Tibial nerve (tissue), 4 donors: ENCODE data around the gene MXD3. TPM values are rescaled to one million over a fixed set of nuclear protein-coding genes. Genes with fewer than 3 reads are reported as not detected.
A peak's percentile ranks its signal among the peaks of the same experiment; 100 is the strongest.

Experiments used
- DNase-seq, 2 donors: peaks; one replicate each; pipeline ENCODE4 v3.0.0-alpha.2; 2019; ENCODE audit warnings: low spot score in 2 of 2
- H3K27ac ChIP-seq, 4 donors: fragments of 200-600 bp; sonication (generic) in 3 of 4; one replicate each; pipeline ENCODE4 v1.5.1; 2017 to 2019; ENCODE audit warnings: mild to moderate bottlenecking in 1 of 4
- H3K27me3 ChIP-seq, 2 donors: fragments of 200-600 bp; sonication (generic) in 1 of 2; one replicate each; pipeline versions ENCODE4 v1.5.1 to v1.6.0; 2017 to 2019
- H3K36me3 ChIP-seq, 3 donors: fragments of 200-600 bp; sonication (generic); one replicate each; pipeline ENCODE4 v1.5.1; 2018 to 2019
- H3K4me1 ChIP-seq, 4 donors: fragments of 200-600 bp; sonication (generic) in 3 of 4; one replicate each; pipeline ENCODE4 v1.5.1; 2017 to 2019
- H3K4me3 ChIP-seq, 4 donors: fragments of 200-600 bp; sonication (generic) in 3 of 4; one replicate each; pipeline ENCODE4 v1.5.1; 2017 to 2019; ENCODE audit warnings: mild to moderate bottlenecking in 1 of 4, moderate library complexity in 1 of 4
- H3K9me3 ChIP-seq, 4 donors: fragments of 200-600 bp; sonication (generic) in 3 of 4; one replicate each; pipeline ENCODE4 v1.5.1; 2017 to 2019
- EP300 ChIP-seq, 2 donors: sonication (generic); formaldehyde crosslinking; IDR thresholded peaks; one replicate each; pipeline ENCODE4 v1.6.1; 2017; ENCODE audit warnings: antibody characterized with exemption in 2 of 2, mild to moderate bottlenecking in 1 of 2
- POLR2A ChIP-seq, 2 donors: fragments of 450-650 bp; IDR thresholded peaks; one replicate each; pipeline ENCODE4 v1.6.1; 2017; ENCODE audit warnings: antibody characterized with exemption in 2 of 2, mild to moderate bottlenecking in 2 of 2, moderate library complexity in 2 of 2
- WGBS, 2 donors: methylation state at CpG; one replicate each; pipeline ENCODE4 v1.1.5; 2018; 5-methylcytosine and 5-hydroxymethylcytosine counted together
- total RNA-seq, 4 donors: library from RNA; depleted of rRNA; stranded (reverse); fragments of >200 nt; gene quantifications; one replicate each; pipeline ENCODE4 v1.1.0, GENCODE V29; 2016
- TF ChIP-seq, protein P1 (sequence below), 5 experiments: fragments of 200-600 bp in 3 of 5; fragments of 450-650 bp in 2 of 5; sonication (generic) in 3 of 5; IDR thresholded peaks; one replicate each; pipeline ENCODE4 v1.5.1; 2016 to 2019; ENCODE audit warnings: antibody characterized with exemption in 5 of 5, mild to moderate bottlenecking in 3 of 5, moderate library complexity in 2 of 5

MXD3 gene
- total RNA-seq, 4 donors from 2014 or later, result 5.2 to 33.9 (median 14.7) TPM

DNA sequence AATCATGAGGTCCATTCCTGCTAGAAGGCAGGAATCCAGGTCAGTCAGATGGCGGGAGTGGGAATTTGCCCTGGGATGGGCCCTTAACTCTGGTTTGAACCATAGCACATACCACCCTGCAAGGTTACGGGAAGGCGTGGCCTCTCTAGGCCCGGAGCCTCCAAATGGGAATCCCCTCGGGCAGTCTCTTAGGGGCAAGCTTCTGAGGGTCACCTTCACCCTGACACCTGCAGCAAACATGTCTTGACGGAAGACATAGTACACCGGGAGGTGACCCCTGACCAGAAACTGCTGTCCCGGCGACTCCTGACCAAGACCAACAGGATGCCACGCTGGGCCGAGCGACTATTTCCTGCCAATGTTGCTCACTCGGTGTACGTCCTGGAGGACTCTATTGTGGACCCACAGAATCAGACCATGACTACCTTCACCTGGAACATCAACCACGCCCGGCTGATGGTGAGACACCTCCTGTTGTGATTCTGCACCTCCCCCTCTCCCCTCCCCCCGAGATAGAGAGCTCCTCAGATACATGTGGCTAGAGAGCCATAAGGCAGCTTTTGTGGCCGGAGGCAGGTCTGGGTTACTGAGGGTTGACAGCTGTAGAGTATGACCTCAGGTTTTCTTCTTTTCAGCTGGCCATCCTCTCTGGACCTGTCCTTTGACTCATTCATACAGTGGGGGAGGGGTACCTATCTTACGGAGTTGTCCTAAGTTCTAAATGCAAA is 7.1 kb downstream of the MXD3 start:
- 32 to 40% methylated on average over 17 to 19 of the region's 19 CpGs for WGBS, 2 donors
- H3K4me1 ChIP-seq, result peaks cover 0 to 62% (median 41%) of the 10 kb centered on the region in 4 donors
- TF ChIP-seq, protein P1, sequence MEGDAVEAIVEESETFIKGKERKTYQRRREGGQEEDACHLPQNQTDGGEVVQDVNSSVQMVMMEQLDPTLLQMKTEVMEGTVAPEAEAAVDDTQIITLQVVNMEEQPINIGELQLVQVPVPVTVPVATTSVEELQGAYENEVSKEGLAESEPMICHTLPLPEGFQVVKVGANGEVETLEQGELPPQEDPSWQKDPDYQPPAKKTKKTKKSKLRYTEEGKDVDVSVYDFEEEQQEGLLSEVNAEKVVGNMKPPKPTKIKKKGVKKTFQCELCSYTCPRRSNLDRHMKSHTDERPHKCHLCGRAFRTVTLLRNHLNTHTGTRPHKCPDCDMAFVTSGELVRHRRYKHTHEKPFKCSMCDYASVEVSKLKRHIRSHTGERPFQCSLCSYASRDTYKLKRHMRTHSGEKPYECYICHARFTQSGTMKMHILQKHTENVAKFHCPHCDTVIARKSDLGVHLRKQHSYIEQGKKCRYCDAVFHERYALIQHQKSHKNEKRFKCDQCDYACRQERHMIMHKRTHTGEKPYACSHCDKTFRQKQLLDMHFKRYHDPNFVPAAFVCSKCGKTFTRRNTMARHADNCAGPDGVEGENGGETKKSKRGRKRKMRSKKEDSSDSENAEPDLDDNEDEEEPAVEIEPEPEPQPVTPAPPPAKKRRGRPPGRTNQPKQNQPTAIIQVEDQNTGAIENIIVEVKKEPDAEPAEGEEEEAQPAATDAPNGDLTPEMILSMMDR (IDR thresholded peaks at IDR 0.05), result no peak
- no peak for TF ChIP-seq EP300 (IDR thresholded peaks at IDR 0.05)
- no peak for TF ChIP-seq POLR2A (IDR thresholded peaks at IDR 0.05)
- DNase-seq, result no peak
- no peaks in the 10 kb centered on the region for H3K9me3 ChIP-seq
- peak overlapping the region; percentile 56 to 94 (median 74) for H3K4me3 ChIP-seq
- no peaks in the 10 kb centered on the region for H3K27me3 ChIP-seq
- H3K27ac ChIP-seq, result peak overlapping the region in 2 of 4 donors; percentile 87 to 89
- H3K36me3 ChIP-seq, result peaks cover 0 to 45% (median 0%) of the 10 kb centered on the region in 3 donors

DNA sequence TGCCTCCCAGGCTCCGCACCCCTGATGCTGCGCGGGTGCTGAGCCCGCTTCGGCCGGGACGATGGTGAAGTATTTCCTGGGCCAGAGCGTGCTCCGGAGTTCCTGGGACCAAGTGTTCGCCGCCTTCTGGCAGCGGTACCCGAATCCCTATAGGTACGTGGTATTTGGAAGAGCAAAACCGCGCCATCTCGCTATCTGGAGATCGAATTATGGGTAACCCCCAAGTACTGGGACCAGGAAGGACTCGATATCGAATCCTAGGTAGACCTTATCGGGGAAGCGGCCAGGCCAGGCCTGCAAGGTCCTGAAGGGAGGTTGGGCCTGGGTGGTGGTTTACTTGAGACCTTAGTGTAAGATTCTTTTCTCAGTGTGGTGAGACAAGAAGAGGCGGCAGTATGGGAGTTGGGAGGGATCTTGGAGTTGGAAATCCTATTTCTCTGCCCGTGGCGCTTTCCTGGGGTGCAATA is 7.7 kb downstream of the MXD3 start:
- H3K9me3 ChIP-seq, result no peaks in the 10 kb centered on the region
- 0 to 1% methylated on average over 14 to 25 of the region's 25 CpGs for WGBS, 2 donors
- peaks cover 0 to 41% (median 0%) of the 10 kb centered on the region in 3 donors for H3K36me3 ChIP-seq

DNA sequence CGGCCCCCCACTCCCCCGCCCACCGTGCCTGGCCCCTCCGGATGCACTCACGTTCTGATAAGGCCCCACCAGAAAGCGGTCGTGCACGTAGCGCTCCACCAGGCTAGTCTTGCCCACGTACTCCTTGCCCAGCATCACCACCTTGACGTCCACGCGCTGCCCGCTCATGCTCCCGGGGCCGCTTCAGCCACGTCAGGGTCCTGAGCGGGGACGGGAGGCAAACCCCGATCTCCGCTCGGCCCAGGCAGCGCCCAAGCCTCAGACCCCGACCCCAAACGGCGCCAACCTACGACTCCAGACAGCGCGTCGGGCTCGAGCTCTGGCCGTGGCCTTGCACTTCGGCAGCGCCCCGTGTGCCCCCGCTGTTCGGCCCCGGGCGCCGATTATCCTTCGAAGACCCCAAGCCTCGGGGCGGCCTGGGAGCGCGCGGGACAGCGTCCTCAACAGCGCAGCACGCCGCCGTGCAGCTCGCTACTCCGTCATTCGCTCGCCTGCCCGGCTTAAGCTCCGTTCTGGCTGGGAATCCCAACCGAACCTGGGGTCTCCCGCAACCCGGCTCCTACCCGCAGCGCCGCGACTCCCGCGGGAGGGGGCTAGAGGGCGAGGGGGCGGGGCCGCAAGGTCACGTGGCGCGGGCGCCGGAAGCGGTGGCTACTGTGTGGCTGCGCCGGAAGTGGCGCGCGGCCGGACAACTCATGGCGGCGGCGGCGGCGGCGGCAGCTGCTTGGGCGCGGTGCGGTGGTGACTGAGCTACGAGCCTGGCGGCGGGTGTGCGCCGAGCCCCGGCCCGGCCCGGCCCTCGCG is 8.4 kb downstream of the MXD3 start, which contains the start of the genes PRELID1 and RAB24:
TSS of gene PRELID1 (plus strand) at position 679 of the 804 bp plus-strand sequence. CDS start 187 bp downstream, outside the sequence.
TSS of gene RAB24 (minus strand) at position 599 of the 804 bp plus-strand sequence. CDS start at position 168, 431 bp downstream.
- Histone ChIP-seq H3K27ac (peak within 1 kb of the TSS; percentile 18 to 89 (median 76)), H3K4me3 (peak within 1 kb of the TSS; percentile 56 to 94 (median 74)), H3K9me3 (no peaks in the 10 kb centered on the region), H3K27me3 (no peaks in the 10 kb centered on the region), H3K36me3 (peaks cover 0 to 39% (median 0%) of the 10 kb centered on the region in 3 donors), H3K4me1 (peaks cover 0 to 65% (median 42%) of the 10 kb centered on the region in 4 donors)
- DNase-seq, result peak; percentile 84 to 87
- TF ChIP-seq, protein P1 (IDR thresholded peaks at IDR 0.05), result peak in 4 of 5 experiments; percentile 13 to 48 (median 32)
- TF ChIP-seq EP300 (IDR thresholded peaks at IDR 0.05), result peak in 1 of 2 donors; percentile 78
- peak in 1 of 2 donors; percentile 46 for TF ChIP-seq POLR2A (IDR thresholded peaks at IDR 0.05)
- 0% methylated on average over 6 to 69 of the region's 100 CpGs for WGBS, 2 donors

More for the DNA sequence above, 7.7 kb downstream of the MXD3 start:
- Histone ChIP-seq H3K27ac (peak overlapping the region; percentile 18 to 89 (median 76)), H3K27me3 (no peaks in the 10 kb centered on the region), H3K4me1 (peaks cover 0 to 65% (median 42%) of the 10 kb centered on the region in 4 donors), H3K4me3 (peak overlapping the region; percentile 56 to 94 (median 74))
- TF ChIP-seq, protein P1 (IDR thresholded peaks at IDR 0.05), result no peak
- peak in 1 of 2 donors; percentile 25 for TF ChIP-seq POLR2A (IDR thresholded peaks at IDR 0.05)
- TF ChIP-seq EP300 (IDR thresholded peaks at IDR 0.05), result no peak
- no peak for DNase-seq

DNA sequence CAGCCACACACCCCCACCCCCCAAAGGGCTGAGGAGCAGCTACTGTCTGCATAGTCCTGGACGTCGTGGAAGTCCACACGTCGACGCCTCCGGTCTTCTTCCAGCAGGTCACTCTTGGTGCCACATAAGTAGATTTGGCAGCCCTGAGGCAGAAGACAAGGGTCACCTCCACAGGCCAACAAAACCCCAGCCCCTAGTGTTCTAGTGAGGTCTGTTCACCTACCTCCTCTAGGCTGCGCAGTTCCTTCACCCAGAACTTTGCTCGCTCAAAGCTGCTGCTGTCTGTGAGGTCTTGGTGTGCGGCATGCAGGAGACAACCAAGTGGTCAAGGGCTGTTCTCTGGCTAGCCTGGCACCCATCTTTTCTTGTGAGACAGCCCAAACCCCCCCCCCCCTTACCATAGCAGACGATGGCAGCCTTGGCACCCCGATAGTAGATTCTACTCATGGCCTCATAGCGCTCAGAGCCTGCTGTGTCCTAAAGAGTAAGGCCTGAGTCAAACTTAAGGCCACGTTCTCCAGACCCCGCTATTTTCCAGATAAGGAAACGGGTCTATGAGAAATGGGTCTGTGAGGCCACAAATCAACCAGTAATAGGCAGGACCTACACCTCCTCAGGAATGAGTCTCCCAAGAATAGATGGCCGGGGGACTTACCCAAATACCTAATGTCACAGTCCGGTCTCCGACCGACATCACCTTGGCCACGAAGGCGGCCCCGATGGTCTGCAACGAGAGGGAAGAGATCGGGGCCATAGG is 9.2 kb downstream of the MXD3 start:
- DNase-seq, result no peak
- 21 to 22% methylated on average over 22 to 23 of the region's 24 CpGs for WGBS, 2 donors
- H3K4me3 ChIP-seq, result peak overlapping the region; percentile 56 to 94 (median 74)
- H3K4me1 ChIP-seq, result peaks cover 0 to 64% (median 42%) of the 10 kb centered on the region in 4 donors
- no peaks in the 10 kb centered on the region for H3K27me3 ChIP-seq
- H3K36me3 ChIP-seq, result peaks cover 0 to 32% (median 0%) of the 10 kb centered on the region in 3 donors
- peak overlapping the region; percentile 18 to 89 (median 76) for H3K27ac ChIP-seq
- no peaks in the 10 kb centered on the region for H3K9me3 ChIP-seq
- no peak for TF ChIP-seq POLR2A (IDR thresholded peaks at IDR 0.05)
- TF ChIP-seq, protein P1 (IDR thresholded peaks at IDR 0.05), result no peak
- TF ChIP-seq EP300 (IDR thresholded peaks at IDR 0.05), result no peak
